SK-N-SH (cell line): ENCODE data around the gene LGR6. TPM values are rescaled to one million over a fixed set of nuclear protein-coding genes. Genes with fewer than 3 reads are reported as not detected.

Source experiments
- CTCF ChIA-PET: fragments of 300-600, 350-600 bp; formaldehyde crosslinking; extraction: SDS; loops from one replicate; lab custom pipeline; 2021; lab: Yijun Ruan, JAX
- POLR2A ChIA-PET: fragments of 350-600 bp; sonication (Branson Sonifier 250); formaldehyde crosslinking; extraction: SDS; loops from one replicate; lab custom pipeline; 2020; ENCODE audit warnings: antibody characterized with exemption, inconsistent platforms; lab: Yijun Ruan, JAX
- DNase-seq: peaks from one replicate; pipeline ENCODE4 v3.0.0; 2012
- H2AFZ ChIP-seq: fragments of 200-600 bp; sonication (generic); 2 replicates; pipeline ENCODE4 v1.8.1; 2016; ENCODE audit warnings: antibody characterized with exemption, mild to moderate bottlenecking, low read depth
- H3F3A ChIP-seq: fragments of 200-600 bp; sonication (generic); replicated peaks from 2 replicates; pipeline ENCODE3; 2016; ENCODE audit warnings: antibody characterized with exemption, mild to moderate bottlenecking; ENCODE audit not compliant: insufficient read depth
- H3K27ac ChIP-seq, 2 experiments: fragments of 200-500 bp in 1 of 2; fragments of 200-600 bp in 1 of 2; sonication (Bioruptor generic) in 1 of 2; sonication (generic), shearing (Covaris generic) in 1 of 2; 2 replicates each; pipeline versions ENCODE4 v1.5.1 to v1.6.1; 2014 to 2016; ENCODE audit warnings: low read depth in 2 of 2, inconsistent platforms in 1 of 2, low read length in 1 of 2, mild to moderate bottlenecking in 1 of 2, mixed read lengths in 1 of 2
- H3K27me3 ChIP-seq: fragments of 200-600 bp; sonication (generic), shearing (Covaris generic); 2 replicates; pipeline ENCODE4 v1.6.1; 2016; ENCODE audit warnings: mixed run types; ENCODE audit not compliant: insufficient read depth
- H3K36me3 ChIP-seq, 2 experiments: fragments of 200-500 bp in 1 of 2; fragments of 200-600 bp in 1 of 2; sonication (Bioruptor generic) in 1 of 2; sonication (generic) in 1 of 2; replicated peaks in 1 of 2; 2 replicates each; pipeline versions ENCODE3 to v1.5.1; 2014 to 2016; ENCODE audit warnings: low read length in 1 of 2, mild to moderate bottlenecking in 1 of 2; ENCODE audit not compliant: insufficient read depth in 2 of 2, control insufficient read depth in 1 of 2
- H3K4me1 ChIP-seq, 2 experiments: fragments of 200-500 bp in 1 of 2; fragments of 200-600 bp in 1 of 2; sonication (Bioruptor generic) in 1 of 2; sonication (generic), shearing (Covaris generic) in 1 of 2; 2 replicates each; pipeline versions ENCODE4 v1.5.1 to v1.6.1; 2014 to 2016; ENCODE audit warnings: low read depth in 1 of 2, low read length in 1 of 2, mixed run types in 1 of 2; ENCODE audit not compliant: insufficient read depth in 2 of 2, control insufficient read depth in 1 of 2
- H3K4me2 ChIP-seq: fragments of 200-600 bp; sonication (generic), shearing (Covaris generic); 2 replicates; pipeline ENCODE4 v1.6.1; 2017; ENCODE audit warnings: mixed run types
- H3K4me3 ChIP-seq, 2 experiments: fragments of 200-500 bp in 1 of 2; fragments of 200-600 bp in 1 of 2; sonication (Bioruptor generic) in 1 of 2; sonication (generic), shearing (Covaris generic) in 1 of 2; 2 replicates each; pipeline versions ENCODE4 v1.5.1 to v1.8.1; 2014 to 2016; ENCODE audit warnings: low read depth in 2 of 2, inconsistent platforms in 1 of 2, low read length in 1 of 2, mild to moderate bottlenecking in 1 of 2, mixed read lengths in 1 of 2, moderate library complexity in 1 of 2
- H3K79me2 ChIP-seq: fragments of 200-600 bp; sonication (generic); 2 replicates; pipeline ENCODE4 v1.8.1; 2017; ENCODE audit warnings: mild to moderate bottlenecking; ENCODE audit not compliant: insufficient read depth
- H3K9ac ChIP-seq: fragments of 200-600 bp; sonication (generic); 2 replicates; pipeline ENCODE4 v1.6.1; 2017; ENCODE audit warnings: mixed run types
- H3K9me2 ChIP-seq: fragments of 200-600 bp; sonication (generic); 2 replicates; pipeline ENCODE4 v1.6.1; 2017; ENCODE audit warnings: mixed run types
- H3K9me3 ChIP-seq: fragments of 200-600 bp; sonication (generic); 2 replicates; pipeline ENCODE4 v1.6.1; 2017; ENCODE audit warnings: mixed run types, mild to moderate bottlenecking, moderate library complexity
- H4K20me1 ChIP-seq: fragments of 200-600 bp; sonication (generic); 2 replicates; pipeline ENCODE4 v1.6.1; 2017; ENCODE audit warnings: mild to moderate bottlenecking, mixed run types; ENCODE audit not compliant: insufficient read depth
- CHD2 ChIP-seq: fragments of 150-350 bp; IDR thresholded peaks from 2 replicates; pipeline ENCODE4 v1.6.1; 2018; ENCODE audit warnings: low read length; ENCODE audit not compliant: partially characterized antibody
- CTCF ChIP-seq: fragments of 200-600 bp; sonication (generic); IDR thresholded peaks from 2 replicates; pipeline ENCODE4 v1.6.1; 2017; ENCODE audit warnings: antibody characterized with exemption, mild to moderate bottlenecking, moderate library complexity
- ELF1 ChIP-seq: IDR thresholded peaks from 2 replicates; pipeline ENCODE4 v1.4.0; 2012
- EP300 ChIP-seq, 2 experiments: IDR thresholded peaks; 2 replicates each; pipeline versions ENCODE4 v1.4.0 to v1.6.1; 2012; ENCODE audit warnings: borderline replicate concordance in 1 of 2, low read depth in 1 of 2, low read length in 1 of 2
- EZH2phosphoT487 ChIP-seq: fragments of 200-600 bp; sonication (generic); IDR thresholded peaks from 2 replicates; pipeline ENCODE4 v1.6.1; 2017; ENCODE audit warnings: low read depth, mixed run types, mild to moderate bottlenecking, antibody characterized with exemption, moderate library complexity, borderline replicate concordance
- GABPA ChIP-seq: IDR thresholded peaks from 2 replicates; pipeline ENCODE4 v1.4.0; 2012; ENCODE audit warnings: low read depth, mild to moderate bottlenecking
- MXI1 ChIP-seq: IDR thresholded peaks from 2 replicates; pipeline ENCODE4 v1.6.1; 2012; ENCODE audit warnings: mild to moderate bottlenecking, low read depth, low read length, improper control_type of control experiment
- NFIC ChIP-seq: IDR thresholded peaks from 2 replicates; pipeline ENCODE4 v1.4.0; 2012; ENCODE audit warnings: borderline replicate concordance
- PBX3 ChIP-seq: IDR thresholded peaks from 2 replicates; pipeline ENCODE4; 2012
- POLR2AphosphoS5 ChIP-seq: IDR thresholded peaks from 2 replicates; pipeline ENCODE4 v1.6.1; 2012; ENCODE audit warnings: low read depth, low read length
- RXRA ChIP-seq: IDR thresholded peaks from 2 replicates; pipeline ENCODE4 v1.4.0; 2012; ENCODE audit warnings: low read depth, mild to moderate bottlenecking, borderline replicate concordance
- SIN3A ChIP-seq: IDR thresholded peaks from 2 replicates; pipeline ENCODE4 v1.6.1; 2012; ENCODE audit warnings: low read depth, mild to moderate bottlenecking, low read length, moderate library complexity, borderline replicate concordance
- SMC3 ChIP-seq: IDR thresholded peaks from 2 replicates; pipeline ENCODE4 v1.6.1; 2012; ENCODE audit warnings: low read depth, low read length, improper control_type of control experiment
- TCF12 ChIP-seq: IDR thresholded peaks from 2 replicates; pipeline ENCODE4 v1.4.0; 2012
- USF1 ChIP-seq: IDR thresholded peaks from 2 replicates; pipeline ENCODE4 v1.4.0; 2012; ENCODE audit warnings: low read depth, borderline replicate concordance
- USF2 ChIP-seq: fragments of 150-350 bp; IDR thresholded peaks from 2 replicates; pipeline ENCODE4 v1.6.1; 2017; ENCODE audit warnings: antibody characterized with exemption, low read length, low read depth, borderline replicate concordance
- WGBS: methylation state at CpG from one replicate; pipeline ENCODE4 v1.1.6; 2017; ENCODE audit warnings: low lambda C conversion rate; 5-methylcytosine and 5-hydroxymethylcytosine counted together
- polyA plus RNA-seq, 3 experiments: library from polyadenylated mRNA; depleted of rRNA; stranded (reverse); fragments of >200 nt; gene quantifications; 2 replicates each; pipeline ENCODE4 v1.2.3, GENCODE V29; 2012

LGR6 gene
- polyA plus RNA-seq, 1 of the 3 experiments (the other 2 are of a cell fraction), result 0.03 TPM

- TF ChIP-seq POLR2AphosphoS5 (peak; percentile 28; the same call in 1 of the 2 replicates), MXI1 (no peak), SMC3 (no peak), EZH2phosphoT487 (no peak), SIN3A (no peak), GABPA (no peak), TCF12 (peak; percentile 69), RXRA (peak; percentile 88), EP300 (IDR thresholded peaks at IDR 0.05; ENCODE audit: borderline replicate concordance in 1 of 2, low read depth in 1 of 2, low read length in 1 of 2) (peak in 1 of 2 experiments; percentile 61; a peak in 1 of 4 replicates)
Measured at GRCh38 chr1:202283991-202284390, 90.4 kb downstream of the LGR6 start (continued).

GRCh38 chr1:202285908-202286307 is 92.3 kb downstream of the LGR6 start:
- Histone ChIP-seq H3K4me3 (no peak overlapping the region), H3K4me1 (peaks cover 28 to 36% of the 10 kb centered on the region in 2 experiments), H4K20me1 (no peaks in the 10 kb centered on the region), H3K27ac (no peak overlapping the region), H3K4me2 (no peak overlapping the region), H3K9ac (no peak overlapping the region), H3K9me3 (no peaks in the 10 kb centered on the region), H3F3A (no peaks in the 10 kb centered on the region), H3K9me2 (no peaks in the 10 kb centered on the region), H3K79me2 (no peaks in the 10 kb centered on the region), H3K36me3 (no peaks in the 10 kb centered on the region), H2AFZ (no peak overlapping the region), H3K27me3 (no peaks in the 10 kb centered on the region)
- POLR2A ChIA-PET, result no interaction called here
- WGBS, result 91% methylated on average over 3 of the region's 3 CpGs
- CTCF ChIA-PET, result interaction anchor here (1.4 kb wide), 1 partner anchor 12 kb away, joined by 3 read pairs; no protein-coding TSS in a partner anchor
- DNase-seq, result no peak
- no peak for TF ChIP-seq USF1
- TF ChIP-seq CHD2, result no peak
- TF ChIP-seq TCF12, result no peak
- TF ChIP-seq GABPA, result no peak
- TF ChIP-seq USF2, result no peak
- TF ChIP-seq NFIC, result no peak

- Histone ChIP-seq H3K9me3 (no peaks in the 10 kb centered on the region), H3K79me2 (no peaks in the 10 kb centered on the region), H4K20me1 (no peaks in the 10 kb centered on the region), H2AFZ (no peak overlapping the region), H3K36me3 (no peaks in the 10 kb centered on the region), H3K27ac (no peak overlapping the region), H3K27me3 (no peaks in the 10 kb centered on the region), H3K4me3 (no peak overlapping the region), H3K9ac (no peak overlapping the region), H3K4me1 (peaks cover 21 to 34% of the 10 kb centered on the region in 2 experiments), H3K9me2 (no peaks in the 10 kb centered on the region), H3F3A (peaks cover 3% of the 10 kb centered on the region), H3K4me2 (no peak overlapping the region)
- CTCF ChIA-PET, result interaction anchor here (1.1 to 1.4 kb wide), 2 partner anchors 12 to 29 kb away, joined by 3 read pairs; no protein-coding TSS in a partner anchor
- DNase-seq, result no peak
- WGBS, result 71% methylated on average over 6 of the region's 6 CpGs
- no peak for TF ChIP-seq CTCF
- TF ChIP-seq ELF1, result no peak
- TF ChIP-seq PBX3, result peak; percentile 19; the same call in 1 of the 2 replicates
- TF ChIP-seq SIN3A, result no peak
- no peak for TF ChIP-seq POLR2AphosphoS5
- TF ChIP-seq NFIC, result peak; percentile 17; the same call in 1 of the 2 replicates
- POLR2A ChIA-PET, result no interaction called here
Measured at GRCh38 chr1:202286622-202287097, 93.1 kb downstream of the LGR6 start.
